ENCODE measurements around the gene TPGS1. TPM values are rescaled to one million over a fixed set of nuclear protein-coding genes. Genes with fewer than 3 reads are reported as not detected.

TPGS1 gene
- total and polyA plus RNA-seq, 2 of the 8 experiments (the other 6 are each of a cell fraction or from before 2014, with no cell fraction given): 9.1 to 10.6 TPM

DNA sequence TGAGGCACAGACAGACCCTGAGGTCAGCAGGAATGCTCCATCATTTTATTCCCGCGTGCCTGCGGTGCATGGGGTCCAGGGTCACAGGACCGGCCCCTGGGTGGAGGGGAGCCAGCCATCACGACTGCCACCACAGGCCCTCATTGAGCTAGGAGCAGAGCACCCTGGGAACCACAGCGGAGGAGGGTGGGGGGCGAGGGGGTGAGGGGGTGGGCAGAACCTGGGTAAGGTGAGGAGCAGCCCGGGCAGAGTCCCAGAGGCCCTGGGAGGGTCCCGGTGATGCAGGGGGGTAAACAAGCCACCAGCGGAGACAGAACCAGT is 12.3 kb upstream of the TPGS1 start (continued):
- TF ChIP-seq, protein P1, sequence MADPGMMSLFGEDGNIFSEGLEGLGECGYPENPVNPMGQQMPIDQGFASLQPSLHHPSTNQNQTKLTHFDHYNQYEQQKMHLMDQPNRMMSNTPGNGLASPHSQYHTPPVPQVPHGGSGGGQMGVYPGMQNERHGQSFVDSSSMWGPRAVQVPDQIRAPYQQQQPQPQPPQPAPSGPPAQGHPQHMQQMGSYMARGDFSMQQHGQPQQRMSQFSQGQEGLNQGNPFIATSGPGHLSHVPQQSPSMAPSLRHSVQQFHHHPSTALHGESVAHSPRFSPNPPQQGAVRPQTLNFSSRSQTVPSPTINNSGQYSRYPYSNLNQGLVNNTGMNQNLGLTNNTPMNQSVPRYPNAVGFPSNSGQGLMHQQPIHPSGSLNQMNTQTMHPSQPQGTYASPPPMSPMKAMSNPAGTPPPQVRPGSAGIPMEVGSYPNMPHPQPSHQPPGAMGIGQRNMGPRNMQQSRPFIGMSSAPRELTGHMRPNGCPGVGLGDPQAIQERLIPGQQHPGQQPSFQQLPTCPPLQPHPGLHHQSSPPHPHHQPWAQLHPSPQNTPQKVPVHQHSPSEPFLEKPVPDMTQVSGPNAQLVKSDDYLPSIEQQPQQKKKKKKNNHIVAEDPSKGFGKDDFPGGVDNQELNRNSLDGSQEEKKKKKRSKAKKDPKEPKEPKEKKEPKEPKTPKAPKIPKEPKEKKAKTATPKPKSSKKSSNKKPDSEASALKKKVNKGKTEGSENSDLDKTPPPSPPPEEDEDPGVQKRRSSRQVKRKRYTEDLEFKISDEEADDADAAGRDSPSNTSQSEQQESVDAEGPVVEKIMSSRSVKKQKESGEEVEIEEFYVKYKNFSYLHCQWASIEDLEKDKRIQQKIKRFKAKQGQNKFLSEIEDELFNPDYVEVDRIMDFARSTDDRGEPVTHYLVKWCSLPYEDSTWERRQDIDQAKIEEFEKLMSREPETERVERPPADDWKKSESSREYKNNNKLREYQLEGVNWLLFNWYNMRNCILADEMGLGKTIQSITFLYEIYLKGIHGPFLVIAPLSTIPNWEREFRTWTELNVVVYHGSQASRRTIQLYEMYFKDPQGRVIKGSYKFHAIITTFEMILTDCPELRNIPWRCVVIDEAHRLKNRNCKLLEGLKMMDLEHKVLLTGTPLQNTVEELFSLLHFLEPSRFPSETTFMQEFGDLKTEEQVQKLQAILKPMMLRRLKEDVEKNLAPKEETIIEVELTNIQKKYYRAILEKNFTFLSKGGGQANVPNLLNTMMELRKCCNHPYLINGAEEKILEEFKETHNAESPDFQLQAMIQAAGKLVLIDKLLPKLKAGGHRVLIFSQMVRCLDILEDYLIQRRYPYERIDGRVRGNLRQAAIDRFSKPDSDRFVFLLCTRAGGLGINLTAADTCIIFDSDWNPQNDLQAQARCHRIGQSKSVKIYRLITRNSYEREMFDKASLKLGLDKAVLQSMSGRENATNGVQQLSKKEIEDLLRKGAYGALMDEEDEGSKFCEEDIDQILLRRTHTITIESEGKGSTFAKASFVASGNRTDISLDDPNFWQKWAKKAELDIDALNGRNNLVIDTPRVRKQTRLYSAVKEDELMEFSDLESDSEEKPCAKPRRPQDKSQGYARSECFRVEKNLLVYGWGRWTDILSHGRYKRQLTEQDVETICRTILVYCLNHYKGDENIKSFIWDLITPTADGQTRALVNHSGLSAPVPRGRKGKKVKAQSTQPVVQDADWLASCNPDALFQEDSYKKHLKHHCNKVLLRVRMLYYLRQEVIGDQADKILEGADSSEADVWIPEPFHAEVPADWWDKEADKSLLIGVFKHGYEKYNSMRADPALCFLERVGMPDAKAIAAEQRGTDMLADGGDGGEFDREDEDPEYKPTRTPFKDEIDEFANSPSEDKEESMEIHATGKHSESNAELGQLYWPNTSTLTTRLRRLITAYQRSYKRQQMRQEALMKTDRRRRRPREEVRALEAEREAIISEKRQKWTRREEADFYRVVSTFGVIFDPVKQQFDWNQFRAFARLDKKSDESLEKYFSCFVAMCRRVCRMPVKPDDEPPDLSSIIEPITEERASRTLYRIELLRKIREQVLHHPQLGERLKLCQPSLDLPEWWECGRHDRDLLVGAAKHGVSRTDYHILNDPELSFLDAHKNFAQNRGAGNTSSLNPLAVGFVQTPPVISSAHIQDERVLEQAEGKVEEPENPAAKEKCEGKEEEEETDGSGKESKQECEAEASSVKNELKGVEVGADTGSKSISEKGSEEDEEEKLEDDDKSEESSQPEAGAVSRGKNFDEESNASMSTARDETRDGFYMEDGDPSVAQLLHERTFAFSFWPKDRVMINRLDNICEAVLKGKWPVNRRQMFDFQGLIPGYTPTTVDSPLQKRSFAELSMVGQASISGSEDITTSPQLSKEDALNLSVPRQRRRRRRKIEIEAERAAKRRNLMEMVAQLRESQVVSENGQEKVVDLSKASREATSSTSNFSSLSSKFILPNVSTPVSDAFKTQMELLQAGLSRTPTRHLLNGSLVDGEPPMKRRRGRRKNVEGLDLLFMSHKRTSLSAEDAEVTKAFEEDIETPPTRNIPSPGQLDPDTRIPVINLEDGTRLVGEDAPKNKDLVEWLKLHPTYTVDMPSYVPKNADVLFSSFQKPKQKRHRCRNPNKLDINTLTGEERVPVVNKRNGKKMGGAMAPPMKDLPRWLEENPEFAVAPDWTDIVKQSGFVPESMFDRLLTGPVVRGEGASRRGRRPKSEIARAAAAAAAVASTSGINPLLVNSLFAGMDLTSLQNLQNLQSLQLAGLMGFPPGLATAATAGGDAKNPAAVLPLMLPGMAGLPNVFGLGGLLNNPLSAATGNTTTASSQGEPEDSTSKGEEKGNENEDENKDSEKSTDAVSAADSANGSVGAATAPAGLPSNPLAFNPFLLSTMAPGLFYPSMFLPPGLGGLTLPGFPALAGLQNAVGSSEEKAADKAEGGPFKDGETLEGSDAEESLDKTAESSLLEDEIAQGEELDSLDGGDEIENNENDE (IDR thresholded peaks at IDR 0.05; ENCODE audit: insufficient replicate concordance, low read length): no peak
- TF ChIP-seq SIX5 (IDR thresholded peaks at IDR 0.05; ENCODE audit: low read depth, low read length) (no peak), YY1 (IDR thresholded peaks at IDR 0.05; ENCODE audit: low read depth, low read length) (no peak), SUZ12 (IDR thresholded peaks at IDR 0.05; ENCODE audit: low read length) (no peak), CBX8 (IDR thresholded peaks at IDR 0.05; ENCODE audit: borderline replicate concordance, low read depth, low read length) (no peak), BCL11A (IDR thresholded peaks at IDR 0.05; ENCODE audit: low read depth in 2 of 2, low read length in 2 of 2) (no peak), BRCA1 (IDR thresholded peaks at IDR 0.05; ENCODE audit: low read depth, low read length) (no peak), SRF (IDR thresholded peaks at IDR 0.05; ENCODE audit: low read depth, low read length) (no peak)
- TF ChIP-seq, protein P2, sequence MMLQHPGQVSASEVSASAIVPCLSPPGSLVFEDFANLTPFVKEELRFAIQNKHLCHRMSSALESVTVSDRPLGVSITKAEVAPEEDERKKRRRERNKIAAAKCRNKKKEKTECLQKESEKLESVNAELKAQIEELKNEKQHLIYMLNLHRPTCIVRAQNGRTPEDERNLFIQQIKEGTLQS (IDR thresholded peaks at IDR 0.05; ENCODE audit: insufficient read depth, low read depth, low read length): no peak
- TF ChIP-seq, protein P3, sequence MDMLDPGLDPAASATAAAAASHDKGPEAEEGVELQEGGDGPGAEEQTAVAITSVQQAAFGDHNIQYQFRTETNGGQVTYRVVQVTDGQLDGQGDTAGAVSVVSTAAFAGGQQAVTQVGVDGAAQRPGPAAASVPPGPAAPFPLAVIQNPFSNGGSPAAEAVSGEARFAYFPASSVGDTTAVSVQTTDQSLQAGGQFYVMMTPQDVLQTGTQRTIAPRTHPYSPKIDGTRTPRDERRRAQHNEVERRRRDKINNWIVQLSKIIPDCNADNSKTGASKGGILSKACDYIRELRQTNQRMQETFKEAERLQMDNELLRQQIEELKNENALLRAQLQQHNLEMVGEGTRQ (IDR thresholded peaks at IDR 0.05; ENCODE audit: low read length): no peak
- TF ChIP-seq, protein P4, sequence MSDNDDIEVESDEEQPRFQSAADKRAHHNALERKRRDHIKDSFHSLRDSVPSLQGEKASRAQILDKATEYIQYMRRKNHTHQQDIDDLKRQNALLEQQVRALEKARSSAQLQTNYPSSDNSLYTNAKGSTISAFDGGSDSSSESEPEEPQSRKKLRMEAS (IDR thresholded peaks at IDR 0.05): no peak
